ENCODE data around the gene CTBP2.
"Not testable (repeated sequence)": the region's sequence is repeated elsewhere in the genome, so short reads cannot be mapped to it uniquely, and the experiment has no call there.

Gene CTBP2

GRCh38 chr10:125087191-125087896 is 73.0 kb downstream of the CTBP2 start:
- DNase-seq (ENCODE audit: low read depth in 4 of 4, low spot score in 1 of 4), result no peak

- DNase-seq (ENCODE audit: low read depth in 4 of 4, low spot score in 1 of 4), result no peak
Observed at GRCh38 chr10:125086691-125087090, 73.7 kb downstream of the CTBP2 start.

- DNase-seq (ENCODE audit: low read depth in 4 of 4, low spot score in 1 of 4), result no peak
Observed at GRCh38 chr10:125085258-125086054, 74.9 kb downstream of the CTBP2 start.

GRCh38 chr10:125084614-125085257 is 75.6 kb downstream of the CTBP2 start:
- DNase-seq (ENCODE audit: low read depth in 4 of 4, low spot score in 1 of 4), result no peak

GRCh38 chr10:125084191-125084613 is 76.2 kb downstream of the CTBP2 start:
- no peak for DNase-seq (ENCODE audit: low read depth in 4 of 4, low spot score in 1 of 4)

GRCh38 chr10:125083576-125083920 is 76.8 kb downstream of the CTBP2 start:
- no peak for DNase-seq (ENCODE audit: low read depth in 4 of 4, low spot score in 1 of 4)

- DNase-seq (ENCODE audit: low read depth in 4 of 4, low spot score in 1 of 4), result no peak
Observed at GRCh38 chr10:125082881-125083575, 77.3 kb downstream of the CTBP2 start.

- DNase-seq (ENCODE audit: low read depth in 4 of 4, low spot score in 1 of 4), result not testable (repeated sequence)
Observed at GRCh38 chr10:125082471-125082870, 77.9 kb downstream of the CTBP2 start.

- no peak for DNase-seq (ENCODE audit: low read depth in 4 of 4, low spot score in 1 of 4)
Observed at GRCh38 chr10:125081931-125082330, 78.4 kb downstream of the CTBP2 start.

- no peak for DNase-seq (ENCODE audit: low read depth in 4 of 4, low spot score in 1 of 4)
Observed at GRCh38 chr10:125080984-125081383, 79.4 kb downstream of the CTBP2 start.

GRCh38 chr10:125080296-125080695 is 80.1 kb downstream of the CTBP2 start:
- DNase-seq (ENCODE audit: low read depth in 4 of 4, low spot score in 1 of 4), result no peak

GRCh38 chr10:125079091-125079600 is 81.2 kb downstream of the CTBP2 start:
- no peak for DNase-seq (ENCODE audit: low read depth in 4 of 4, low spot score in 1 of 4)

- DNase-seq (ENCODE audit: low read depth in 4 of 4, low spot score in 1 of 4), result no peak
Observed at GRCh38 chr10:125076891-125077541, 83.3 kb downstream of the CTBP2 start.

- DNase-seq (ENCODE audit: low read depth in 4 of 4, low spot score in 1 of 4), result no peak
Observed at GRCh38 chr10:125076121-125076825, 84.1 kb downstream of the CTBP2 start.

- DNase-seq (ENCODE audit: low read depth in 4 of 4, low spot score in 1 of 4), result no peak
Observed at GRCh38 chr10:125073996-125074395, 86.4 kb downstream of the CTBP2 start.

- no peak for DNase-seq (ENCODE audit: low read depth in 4 of 4, low spot score in 1 of 4)
Observed at GRCh38 chr10:125072794-125073193, 87.6 kb downstream of the CTBP2 start.

- no peak for DNase-seq (ENCODE audit: low read depth in 4 of 4, low spot score in 1 of 4)
Observed at GRCh38 chr10:125071008-125071407, 89.4 kb downstream of the CTBP2 start.

GRCh38 chr10:125068406-125068805 is 92.0 kb downstream of the CTBP2 start:
- DNase-seq (ENCODE audit: low read depth in 4 of 4, low spot score in 1 of 4), result no peak

GRCh38 chr10:125067764-125068163 is 92.6 kb downstream of the CTBP2 start:
- no peak for DNase-seq (ENCODE audit: low read depth in 4 of 4, low spot score in 1 of 4)

- DNase-seq (ENCODE audit: low read depth in 4 of 4, low spot score in 1 of 4), result no peak
Observed at GRCh38 chr10:125066764-125067450, 93.5 kb downstream of the CTBP2 start.
